ENCODE results near the gene SCO2. TPM values are rescaled to one million over a fixed set of nuclear protein-coding genes. Genes with fewer than 3 reads are reported as not detected.

Gene SCO2
- polyA plus RNA-seq, 3 donors: 39.5 to 101 (median 69.6) TPM

GRCh38 chr22:50573491-50574382, 48.3 kb upstream of the SCO2 start:
- no peak overlapping the region for H3K27ac Mint-ChIP-seq
- H3K4me3 Mint-ChIP-seq: no peak overlapping the region
- Histone ChIP-seq H4K20me1 (ENCODE audit: insufficient read depth, low read length) (peaks cover 4% of the 10 kb centered on the region), H3K36me3 (replicated peaks in 1 of 2; ENCODE audit: control insufficient read depth in 1 of 2, insufficient read depth in 2 of 2, low read length in 2 of 2) (peaks cover 27 to 67% of the 10 kb centered on the region in 2 donors), H2AFZ (ENCODE audit: insufficient read depth, low read depth, low read length, poor library complexity, severe bottlenecking) (no peak overlapping the region), H3K79me2 (ENCODE audit: insufficient read depth, low read length) (no peaks in the 10 kb centered on the region), H3K9ac (ENCODE audit: insufficient read depth, low read length, poor library complexity, severe bottlenecking) (no peak overlapping the region), H3K4me3 (replicated peaks in 1 of 3; ENCODE audit: low read depth in 2 of 3, low read length in 3 of 3) (no peak overlapping the region), H3K27ac (ENCODE audit: low read depth in 1 of 2, low read length in 2 of 2) (no peak overlapping the region), H3K9me3 (replicated peaks in 1 of 2; ENCODE audit: control insufficient read depth in 1 of 2, insufficient read depth in 1 of 2, low read length in 2 of 2) (no peaks in the 10 kb centered on the region), H3K27me3 (ENCODE audit: control insufficient read depth in 2 of 2, insufficient read depth in 2 of 2, low read length in 2 of 2) (no peaks in the 10 kb centered on the region), H3K4me1 (ENCODE audit: control insufficient read depth in 1 of 2, insufficient read depth in 2 of 2, low read length in 2 of 2) (peaks cover 11 to 14% of the 10 kb centered on the region in 2 donors), H3K4me2 (replicated peaks; ENCODE audit: extremely low read depth, low read length, poor library complexity, severe bottlenecking) (no peak overlapping the region)
- H3K27me3 Mint-ChIP-seq (ENCODE audit: low read depth in 3 of 3): peaks cover 0 to 11% (median 8%) of the 10 kb centered on the region in 3 donors
- peaks cover 46 to 75% of the 10 kb centered on the region in 2 donors for H3K36me3 Mint-ChIP-seq
- H3K4me1 Mint-ChIP-seq: peaks cover 13% of the 10 kb centered on the region
- DNase-seq: no peak
- WGBS (ENCODE audit: insufficient coverage): 93% methylated on average over 24 of the region's 26 CpGs
- no peak for TF ChIP-seq CTCF (IDR thresholded peaks at IDR 0.05)
- intact Hi-C loops (cut with micrococcal nuclease): no loop called here
- no peaks in the 10 kb centered on the region for H3K9me3 Mint-ChIP-seq

GRCh38 chr22:50572965-50573364, 47.6 kb upstream of the SCO2 start:
- peaks cover 8% of the 10 kb centered on the region for H3K4me1 Mint-ChIP-seq
- H3K27me3 Mint-ChIP-seq (ENCODE audit: low read depth in 3 of 3): peaks cover 0 to 7% (median 4%) of the 10 kb centered on the region in 3 donors
- Histone ChIP-seq H3K4me3 (replicated peaks in 1 of 3; ENCODE audit: low read depth in 2 of 3, low read length in 3 of 3) (no peak overlapping the region), H3K27me3 (ENCODE audit: control insufficient read depth in 2 of 2, insufficient read depth in 2 of 2, low read length in 2 of 2) (no peaks in the 10 kb centered on the region), H3K4me1 (ENCODE audit: control insufficient read depth in 1 of 2, insufficient read depth in 2 of 2, low read length in 2 of 2) (peaks cover 6 to 7% of the 10 kb centered on the region in 2 donors), H3K9ac (ENCODE audit: insufficient read depth, low read length, poor library complexity, severe bottlenecking) (no peak overlapping the region), H3K36me3 (replicated peaks in 1 of 2; ENCODE audit: control insufficient read depth in 1 of 2, insufficient read depth in 2 of 2, low read length in 2 of 2) (peaks cover 31 to 70% of the 10 kb centered on the region in 2 donors), H3K4me2 (replicated peaks; ENCODE audit: extremely low read depth, low read length, poor library complexity, severe bottlenecking) (no peak overlapping the region), H3K79me2 (ENCODE audit: insufficient read depth, low read length) (no peaks in the 10 kb centered on the region), H3K27ac (ENCODE audit: low read depth in 1 of 2, low read length in 2 of 2) (no peak overlapping the region), H4K20me1 (ENCODE audit: insufficient read depth, low read length) (no peaks in the 10 kb centered on the region), H3K9me3 (replicated peaks in 1 of 2; ENCODE audit: control insufficient read depth in 1 of 2, insufficient read depth in 1 of 2, low read length in 2 of 2) (no peaks in the 10 kb centered on the region), H2AFZ (ENCODE audit: insufficient read depth, low read depth, low read length, poor library complexity, severe bottlenecking) (no peak overlapping the region)
- no peak overlapping the region for H3K27ac Mint-ChIP-seq
- no peak for TF ChIP-seq CTCF (IDR thresholded peaks at IDR 0.05)
- H3K36me3 Mint-ChIP-seq: peaks cover 46 to 80% of the 10 kb centered on the region in 2 donors
- H3K9me3 Mint-ChIP-seq: no peaks in the 10 kb centered on the region
- WGBS (ENCODE audit: insufficient coverage): 100% methylated on average over 5 of the region's 11 CpGs
- no peak overlapping the region for H3K4me3 Mint-ChIP-seq
- intact Hi-C loops (cut with micrococcal nuclease): no loop called here
- DNase-seq: no peak
